ENCODE results near the gene TXNIP.

Gene TXNIP

GRCh38 chr1:145990249-145990855, 6.0 kb downstream of the TXNIP start:
- no peak overlapping the region for H3K4me3 ChIP-seq (replicated peaks; ENCODE audit: low read depth, low read length)
- TF ChIP-seq, protein P1, sequence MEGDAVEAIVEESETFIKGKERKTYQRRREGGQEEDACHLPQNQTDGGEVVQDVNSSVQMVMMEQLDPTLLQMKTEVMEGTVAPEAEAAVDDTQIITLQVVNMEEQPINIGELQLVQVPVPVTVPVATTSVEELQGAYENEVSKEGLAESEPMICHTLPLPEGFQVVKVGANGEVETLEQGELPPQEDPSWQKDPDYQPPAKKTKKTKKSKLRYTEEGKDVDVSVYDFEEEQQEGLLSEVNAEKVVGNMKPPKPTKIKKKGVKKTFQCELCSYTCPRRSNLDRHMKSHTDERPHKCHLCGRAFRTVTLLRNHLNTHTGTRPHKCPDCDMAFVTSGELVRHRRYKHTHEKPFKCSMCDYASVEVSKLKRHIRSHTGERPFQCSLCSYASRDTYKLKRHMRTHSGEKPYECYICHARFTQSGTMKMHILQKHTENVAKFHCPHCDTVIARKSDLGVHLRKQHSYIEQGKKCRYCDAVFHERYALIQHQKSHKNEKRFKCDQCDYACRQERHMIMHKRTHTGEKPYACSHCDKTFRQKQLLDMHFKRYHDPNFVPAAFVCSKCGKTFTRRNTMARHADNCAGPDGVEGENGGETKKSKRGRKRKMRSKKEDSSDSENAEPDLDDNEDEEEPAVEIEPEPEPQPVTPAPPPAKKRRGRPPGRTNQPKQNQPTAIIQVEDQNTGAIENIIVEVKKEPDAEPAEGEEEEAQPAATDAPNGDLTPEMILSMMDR (IDR thresholded peaks at IDR 0.05; ENCODE audit: low read depth, low read length, missing control alignments) = no peak
- no peak for DNase-seq (ENCODE audit: extremely low read depth, low read depth)

GRCh38 chr1:145988773-145989172, 7.6 kb downstream of the TXNIP start:
- DNase-seq (ENCODE audit: extremely low read depth, low read depth) = no peak
- TF ChIP-seq, protein P1 (IDR thresholded peaks at IDR 0.05; ENCODE audit: low read depth, low read length, missing control alignments) = no peak
- no peak overlapping the region for H3K4me3 ChIP-seq (replicated peaks; ENCODE audit: low read depth, low read length)

DNA sequence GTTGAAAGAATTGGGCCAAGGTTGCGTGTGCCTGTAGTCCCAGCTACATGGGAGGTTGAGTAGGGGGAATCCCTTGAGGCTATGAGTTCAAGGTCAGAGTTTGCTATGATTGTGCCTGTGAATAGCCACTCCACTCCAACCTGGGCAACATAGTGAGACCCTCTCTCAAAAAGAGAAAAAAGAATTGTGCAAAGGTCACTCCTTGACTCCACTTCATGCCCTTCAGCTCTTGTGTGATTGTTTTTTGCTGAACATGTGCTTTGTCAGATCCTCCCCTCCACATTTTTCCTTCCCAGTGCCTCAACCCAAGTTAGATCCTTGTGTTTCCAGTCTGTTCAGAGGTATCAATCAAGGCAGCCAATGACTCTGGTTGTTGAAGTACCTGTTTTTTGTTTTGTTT, 8.5 kb downstream of the TXNIP start:
- TF ChIP-seq, protein P1 (IDR thresholded peaks at IDR 0.05; ENCODE audit: low read depth, low read length, missing control alignments) = no peak
- DNase-seq (ENCODE audit: extremely low read depth, low read depth) = no peak
- no peak overlapping the region for H3K4me3 ChIP-seq (replicated peaks; ENCODE audit: low read depth, low read length)

DNA sequence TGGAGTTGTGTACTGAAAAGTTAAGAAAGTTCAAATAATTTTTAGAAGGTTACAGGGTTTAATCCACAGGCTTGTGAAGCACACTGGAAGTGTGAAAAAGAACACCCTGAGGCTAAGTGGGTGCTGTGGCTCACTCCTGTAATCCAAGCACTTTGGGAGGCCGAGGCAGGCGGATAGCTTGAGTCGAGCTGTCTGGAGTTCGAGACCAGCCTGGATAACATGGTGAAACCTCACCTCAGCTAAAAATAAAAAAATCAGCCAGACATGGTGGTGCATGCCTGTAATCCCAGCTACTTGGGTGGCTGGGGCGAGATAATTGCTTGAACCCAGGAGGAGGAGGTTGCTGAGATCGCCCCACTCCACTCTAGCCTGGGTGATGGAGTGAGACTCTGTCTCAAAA, 9.8 kb downstream of the TXNIP start:
- DNase-seq (ENCODE audit: extremely low read depth, low read depth) = no peak
- H3K4me3 ChIP-seq (replicated peaks; ENCODE audit: low read depth, low read length) = no peak overlapping the region
- TF ChIP-seq, protein P1 (IDR thresholded peaks at IDR 0.05; ENCODE audit: low read depth, low read length, missing control alignments) = no peak

DNA sequence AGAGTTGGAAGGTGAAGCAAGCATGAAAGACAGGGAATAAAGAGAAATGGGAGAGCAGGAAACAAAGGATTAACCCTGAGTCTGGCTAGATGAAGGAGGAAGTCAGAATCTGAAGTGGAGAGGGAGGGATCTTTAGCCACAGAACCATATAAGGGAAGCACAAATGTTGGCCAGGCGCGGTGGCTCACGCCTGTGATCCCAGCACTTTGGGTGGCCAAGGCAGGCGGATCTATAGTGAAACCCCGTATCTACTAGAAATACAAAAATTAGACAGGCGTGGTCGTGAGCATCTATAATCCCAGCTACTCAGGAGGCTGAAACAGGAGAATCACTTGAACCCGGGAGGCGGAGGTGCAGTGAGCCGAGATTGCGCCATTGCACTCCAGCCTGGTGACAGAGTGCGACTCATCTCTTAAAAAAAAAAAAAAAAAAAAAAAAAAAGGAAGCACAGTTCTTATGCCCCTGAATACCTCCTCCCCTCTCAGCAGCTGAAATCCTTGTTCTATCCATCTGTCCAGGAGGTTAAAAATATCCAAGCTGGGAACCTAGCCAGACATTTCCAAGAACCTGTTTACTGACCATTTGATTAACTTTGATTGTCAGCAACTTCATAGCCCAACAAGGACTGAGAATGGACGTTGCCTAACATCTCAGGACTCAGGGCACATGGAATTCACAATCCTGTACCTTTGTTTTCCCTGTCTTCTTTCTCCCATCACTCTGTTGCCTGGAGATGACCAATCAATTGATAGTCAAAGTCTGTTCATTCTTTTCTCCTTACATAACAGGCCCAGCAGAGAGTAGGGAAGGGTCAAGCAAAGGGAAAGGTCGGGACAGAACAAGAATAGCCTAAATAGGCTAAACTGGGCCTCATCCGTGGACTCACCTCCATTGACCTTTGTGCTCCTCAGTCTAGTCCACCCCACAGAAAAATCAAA, 10.6 kb downstream of the TXNIP start:
- no peak overlapping the region for H3K4me3 ChIP-seq (replicated peaks; ENCODE audit: low read depth, low read length)
- no peak for DNase-seq (ENCODE audit: extremely low read depth, low read depth)
- TF ChIP-seq, protein P1 (IDR thresholded peaks at IDR 0.05; ENCODE audit: low read depth, low read length, missing control alignments) = no peak

GRCh38 chr1:145985129-145985501, 11.3 kb downstream of the TXNIP start:
- TF ChIP-seq, protein P1 (IDR thresholded peaks at IDR 0.05; ENCODE audit: low read depth, low read length, missing control alignments) = no peak
- no peak for DNase-seq (ENCODE audit: extremely low read depth, low read depth)
- no peak overlapping the region for H3K4me3 ChIP-seq (replicated peaks; ENCODE audit: low read depth, low read length)

Measured in HFF-Myc (cell line).